Small intestine (tissue), 16 donors: ENCODE data around the gene SDK2. TPM values are rescaled to one million over a fixed set of nuclear protein-coding genes. Genes with fewer than 3 reads are reported as not detected.

Experiments used
- DNase-seq, 2 donors: peaks; one replicate each; pipeline versions ENCODE4 v3.0.0 to v3.0.0-alpha.2; 2013
- FAIRE-seq: peaks from 2 replicates; lab custom pipeline; 2012; peaks lifted over from hg19 to GRCh38; lab: Jason Lieb, UNC
- H3K27ac ChIP-seq, 3 donors: one replicate each; pipeline ENCODE4 v1.5.1; 2013; ENCODE audit warnings: low read length in 2 of 3, mild to moderate bottlenecking in 2 of 3, control low read depth in 1 of 3, inconsistent platforms in 1 of 3, low read depth in 1 of 3, moderate library complexity in 1 of 3
- H3K27me3 ChIP-seq, 3 donors: one replicate each; pipeline ENCODE4 v1.6.1; 2013; ENCODE audit warnings: low read length in 3 of 3, inconsistent platforms in 1 of 3; ENCODE audit not compliant: control insufficient read depth in 3 of 3, insufficient read depth in 3 of 3
- H3K36me3 ChIP-seq, 3 donors: one replicate each; pipeline ENCODE4 v1.6.1; 2013; ENCODE audit warnings: low read length in 3 of 3, inconsistent platforms in 1 of 3, low read depth in 1 of 3, mild to moderate bottlenecking in 1 of 3, moderate library complexity in 1 of 3; ENCODE audit not compliant: control insufficient read depth in 3 of 3, insufficient read depth in 2 of 3
- H3K4me1 ChIP-seq, 3 donors: one replicate each; pipeline ENCODE4 v1.6.1; 2013; ENCODE audit warnings: low read length in 2 of 3, inconsistent platforms in 1 of 3, low read depth in 1 of 3, mild to moderate bottlenecking in 1 of 3, moderate library complexity in 1 of 3; ENCODE audit not compliant: control insufficient read depth in 3 of 3, insufficient read depth in 2 of 3
- H3K4me3 ChIP-seq, 3 donors: one replicate each; pipeline ENCODE4 v1.5.1; 2013; ENCODE audit warnings: low read length in 3 of 3, control low read depth in 1 of 3, inconsistent platforms in 1 of 3, low read depth in 1 of 3, mild to moderate bottlenecking in 1 of 3, moderate library complexity in 1 of 3
- H3K9me3 ChIP-seq, 2 donors: one replicate each; pipeline ENCODE4 v1.6.1; 2013; ENCODE audit warnings: low read depth in 1 of 2, low read length in 1 of 2; ENCODE audit not compliant: control insufficient read depth in 2 of 2, insufficient read depth in 1 of 2
- WGBS, 3 donors: extraction: QIAGEN DNeasy Blood & Tissue Kit; methylation state at CpG; one replicate each; pipeline ENCODE4 v1.1.7; 2013; 5-methylcytosine and 5-hydroxymethylcytosine counted together
- long read RNA-seq, 10 donors: transcript quantifications; one replicate each; lab custom pipeline, GENCODE V29; 2026
- polyA plus RNA-seq, 4 donors: library from polyadenylated mRNA; stranded (reverse) in 3 of 4; unstranded in 1 of 4; fragments of 200-250 nt in 3 of 4; fragments of 120-200 nt in 1 of 4; gene quantifications; one replicate each; pipeline versions ENCODE4 v1.2.1 to v1.2.3, GENCODE V29; 2013
- donor health status: healthy with polysubstance abuse.
- donor health status: control.
- donor health status: control.
- donor health status: Bipolar disorder and iron deficiency.
- donor health status: healthy.

Gene SDK2
- 1 to 10 TPM in 1 of 4 donors, under 1 TPM in 3; under 0.01 to 1.1 (median 0.10) TPM for polyA plus RNA-seq
- long read RNA-seq, donor 1 = 0 reads
- long read RNA-seq, donor 2 = 0 reads
- long read RNA-seq, donor 3 = 0 reads
- long read RNA-seq, donor 4 = 0 reads
- long read RNA-seq, donor 5 = 0 reads
- long read RNA-seq, donor 6 = 0 reads
- long read RNA-seq, donor 7 = 0 reads
- long read RNA-seq, donor 8 = 0 reads
- long read RNA-seq, donor 9 = 0 reads
- long read RNA-seq, donor 10 = 0 reads

- DNase-seq (peak in 1 of 2 donors; percentile 34), FAIRE-seq (no peak)
- H3K4me1 ChIP-seq = no peaks in the 10 kb centered on the region
- WGBS, 3 donors = 1 to 2% (median 1%) methylated on average over 67 to 105 of the region's 105 CpGs
- peak within 1 kb of the TSS; percentile 9 to 34 (median 20) for H3K4me3 ChIP-seq
- H3K27me3 ChIP-seq = peaks cover 13 to 68% (median 24%) of the 10 kb centered on the region in 3 donors
- peaks cover 0 to 2% of the 10 kb centered on the region in 2 donors for H3K9me3 ChIP-seq
- no peaks in the 10 kb centered on the region for H3K36me3 ChIP-seq
- no peak within 1 kb of the TSS for H3K27ac ChIP-seq
Observed at GRCh38 chr17:73644145-73645049, at the start of gene SDK2. TSS of gene SDK2 (minus strand) at chr17:73644445. CDS start at chr17:73644088, 357 bp downstream.

GRCh38 chr17:73693071-73693470 is 48.8 kb upstream of the SDK2 start:
- Histone ChIP-seq H3K27me3 (no peaks in the 10 kb centered on the region), H3K4me1 (no peaks in the 10 kb centered on the region), H3K27ac (no peak overlapping the region), H3K36me3 (no peaks in the 10 kb centered on the region), H3K4me3 (no peak overlapping the region), H3K9me3 (peaks cover 0 to 3% of the 10 kb centered on the region in 2 donors)
- WGBS, 3 donors = 80 to 86% (median 83%) methylated on average over 12 of the region's 12 CpGs
- no peak for DNase-seq
- FAIRE-seq = no peak

- Histone ChIP-seq H3K4me3 (no peak overlapping the region), H3K27me3 (no peaks in the 10 kb centered on the region), H3K4me1 (no peaks in the 10 kb centered on the region), H3K9me3 (peaks cover 0 to 3% of the 10 kb centered on the region in 2 donors), H3K27ac (no peak overlapping the region), H3K36me3 (no peaks in the 10 kb centered on the region)
- FAIRE-seq = no peak
- 57 to 73% (median 70%) methylated on average over 10 of the region's 10 CpGs for WGBS, 3 donors
- no peak for DNase-seq
Observed at GRCh38 chr17:73691321-73691766, 47.1 kb upstream of the SDK2 start.

DNA sequence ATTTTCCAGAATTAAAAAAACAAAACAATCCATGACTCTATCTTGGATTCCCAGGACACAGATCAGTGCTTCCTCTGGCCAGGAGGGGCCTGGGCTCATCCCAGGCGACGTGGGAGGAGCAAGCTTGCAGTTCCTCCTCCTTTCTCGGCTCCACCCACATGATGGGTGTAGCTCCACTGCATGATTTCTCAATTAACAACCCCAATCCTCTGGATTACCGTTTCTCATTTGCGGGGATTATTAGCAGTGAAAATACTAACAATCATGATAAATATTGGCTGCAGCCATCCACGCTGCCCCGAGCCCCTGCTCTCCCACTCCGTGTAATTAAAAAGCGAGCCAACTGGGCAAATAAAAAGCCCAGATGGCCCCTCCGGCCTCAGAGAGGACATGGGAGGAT is 46.4 kb upstream of the SDK2 start:
- Histone ChIP-seq H3K4me3 (no peak overlapping the region), H3K36me3 (no peaks in the 10 kb centered on the region), H3K27ac (no peak overlapping the region), H3K4me1 (no peaks in the 10 kb centered on the region), H3K9me3 (peaks cover 0 to 3% of the 10 kb centered on the region in 2 donors), H3K27me3 (no peaks in the 10 kb centered on the region)
- WGBS, 3 donors = 70 to 73% (median 72%) methylated on average over 10 of the region's 10 CpGs
- FAIRE-seq (no peak), DNase-seq (no peak)

DNA sequence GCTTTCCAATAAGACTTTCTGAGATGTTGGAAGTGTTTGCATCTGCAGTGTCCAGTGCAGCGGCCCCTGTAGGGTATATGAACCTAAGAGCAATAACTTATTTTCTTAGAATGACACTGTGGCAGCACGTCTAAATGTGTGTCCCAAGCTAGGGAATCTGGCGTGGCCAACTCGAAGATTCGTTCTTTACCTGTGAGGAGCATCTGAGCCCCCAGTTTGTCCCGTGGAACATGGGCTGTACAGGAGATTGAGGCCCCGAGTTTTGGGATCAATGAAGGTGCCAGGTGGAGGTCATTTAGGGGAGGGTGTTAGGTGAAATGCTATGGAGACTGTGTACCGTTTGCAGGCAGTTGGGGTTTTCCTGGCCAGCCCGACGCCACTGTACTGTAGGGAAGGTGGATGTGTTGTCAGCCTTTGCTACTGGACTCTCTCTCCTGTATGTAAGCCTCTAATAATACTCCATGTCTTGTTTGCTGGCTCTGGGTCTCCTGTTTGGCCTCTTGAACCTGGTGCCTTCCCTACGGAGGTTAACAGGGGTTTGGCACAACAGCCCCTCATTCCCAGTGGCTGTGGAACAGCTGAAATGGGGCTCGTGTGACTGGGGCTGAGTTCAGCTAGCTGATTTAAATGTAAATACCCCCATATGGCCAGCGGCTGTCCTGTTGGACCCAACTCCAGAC is 45.5 kb upstream of the SDK2 start:
- Histone ChIP-seq H3K27ac (no peak overlapping the region), H3K4me1 (no peaks in the 10 kb centered on the region), H3K36me3 (no peaks in the 10 kb centered on the region), H3K27me3 (no peaks in the 10 kb centered on the region), H3K9me3 (peaks cover 0 to 3% of the 10 kb centered on the region in 2 donors), H3K4me3 (no peak overlapping the region)
- WGBS, 3 donors = 75 to 85% (median 81%) methylated on average over 13 of the region's 13 CpGs
- DNase-seq (no peak), FAIRE-seq (no peak)

GRCh38 chr17:73686961-73687360 is 42.7 kb upstream of the SDK2 start:
- H3K27ac ChIP-seq = no peak overlapping the region
- no peak for FAIRE-seq
- no peak overlapping the region for H3K4me3 ChIP-seq
- H3K4me1 ChIP-seq = no peaks in the 10 kb centered on the region
- no peaks in the 10 kb centered on the region for H3K36me3 ChIP-seq
- 46 to 76% (median 48%) methylated on average over 3 of the region's 3 CpGs for WGBS, 3 donors
- no peak for DNase-seq
- H3K27me3 ChIP-seq = no peaks in the 10 kb centered on the region
- peaks cover 0 to 2% of the 10 kb centered on the region in 2 donors for H3K9me3 ChIP-seq

DNA sequence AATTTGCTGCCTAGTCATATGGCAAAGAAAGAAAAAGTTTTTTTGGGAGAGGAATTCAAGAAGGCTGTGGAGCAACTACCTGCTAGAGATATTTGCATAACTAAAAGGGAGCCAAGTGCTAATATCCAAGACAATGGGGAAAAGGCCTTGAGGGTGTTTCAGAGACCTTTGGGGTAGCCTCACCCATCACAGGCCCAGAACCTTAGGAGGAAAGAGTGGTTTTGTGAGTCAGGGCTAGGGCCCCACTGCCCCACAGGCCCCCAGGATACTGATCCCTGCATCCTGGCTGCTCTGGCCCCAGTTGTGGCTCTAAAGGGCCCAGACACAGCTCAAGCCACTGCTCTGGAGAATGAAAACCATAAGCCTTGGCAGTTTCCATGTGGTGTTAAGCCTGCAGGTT is 41.9 kb upstream of the SDK2 start:
- FAIRE-seq (no peak), DNase-seq (no peak)
- no peak overlapping the region for H3K4me3 ChIP-seq
- no peaks in the 10 kb centered on the region for H3K27me3 ChIP-seq
- no peaks in the 10 kb centered on the region for H3K4me1 ChIP-seq
- H3K36me3 ChIP-seq = no peaks in the 10 kb centered on the region
- no peak overlapping the region for H3K27ac ChIP-seq
- H3K9me3 ChIP-seq = peaks cover 0 to 7% of the 10 kb centered on the region in 2 donors

DNA sequence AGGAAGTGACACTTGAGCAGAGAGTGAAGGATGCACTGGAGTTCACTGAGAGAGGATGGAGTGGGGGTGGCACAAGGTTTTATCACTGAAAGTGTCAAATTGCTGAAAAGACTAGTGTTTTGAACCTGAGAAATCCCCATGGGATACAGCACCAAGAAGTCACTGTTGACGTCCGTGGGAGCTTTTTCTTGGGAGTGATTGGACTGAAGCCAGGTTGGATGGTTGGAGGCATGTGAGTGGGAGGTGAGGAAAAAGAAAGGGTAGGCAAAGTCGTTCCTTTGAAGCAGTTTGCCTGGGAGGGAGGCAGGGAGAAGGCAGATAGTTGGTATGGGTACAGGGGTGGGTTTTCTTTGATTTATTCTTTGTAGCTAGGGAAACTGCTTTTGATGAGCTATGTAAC is 39.9 kb upstream of the SDK2 start:
- Histone ChIP-seq H3K27me3 (no peaks in the 10 kb centered on the region), H3K4me1 (no peaks in the 10 kb centered on the region), H3K4me3 (no peak overlapping the region), H3K27ac (no peak overlapping the region), H3K36me3 (no peaks in the 10 kb centered on the region), H3K9me3 (peaks cover 0 to 7% of the 10 kb centered on the region in 2 donors)
- DNase-seq (no peak), FAIRE-seq (no peak)
- 35 to 51% (median 43%) methylated on average over 3 of the region's 3 CpGs for WGBS, 3 donors
